Mesendoderm (in vitro differentiated cells): ENCODE results near the gene ITPRIP.

Experiments used
- DNase-seq: peaks from one replicate; pipeline ENCODE4 v3.0.0; 2013
- H2AK5ac ChIP-seq: 2 replicates; pipeline ENCODE4 v1.6.1; 2013; ENCODE audit warnings: low read length, inconsistent platforms
- H2BK120ac ChIP-seq: 2 replicates; pipeline ENCODE4 v1.6.1; 2013; ENCODE audit warnings: low read depth, mild to moderate bottlenecking, low read length, moderate library complexity, mixed read lengths
- H2BK15ac ChIP-seq: replicated peaks from 2 replicates; pipeline ENCODE4 v1.6.1; 2013; ENCODE audit warnings: low read depth, mild to moderate bottlenecking, moderate library complexity
- H2BK5ac ChIP-seq: 2 replicates; pipeline ENCODE4 v1.6.1; 2013; ENCODE audit warnings: low read length, inconsistent platforms
- H3K18ac ChIP-seq: 2 replicates; pipeline ENCODE4 v1.6.1; 2013; ENCODE audit warnings: mild to moderate bottlenecking, low read length, mixed read lengths
- H3K23ac ChIP-seq: one replicate; pipeline ENCODE4 v1.6.1; 2013; ENCODE audit warnings: low read length
- H3K27ac ChIP-seq: 2 replicates; pipeline ENCODE4 v1.5.1; 2013; ENCODE audit warnings: low read depth, mild to moderate bottlenecking, inconsistent platforms, low read length, moderate library complexity
- H3K27me3 ChIP-seq: 2 replicates; pipeline ENCODE4 v1.6.1; 2013; ENCODE audit warnings: low read length, control low read depth, mild to moderate bottlenecking, inconsistent platforms; ENCODE audit not compliant: insufficient read depth, poor library complexity
- H3K36me3 ChIP-seq: 2 replicates; pipeline ENCODE4 v1.6.1; 2013; ENCODE audit warnings: low read length, inconsistent platforms; ENCODE audit not compliant: control insufficient read depth, insufficient read depth
- H3K4ac ChIP-seq: one replicate; pipeline ENCODE4 v1.6.1; 2013; ENCODE audit warnings: low read depth, mild to moderate bottlenecking, low read length, moderate library complexity
- H3K4me1 ChIP-seq: 2 replicates; pipeline ENCODE4 v1.6.1; 2013; ENCODE audit warnings: low read depth, low read length, inconsistent platforms; ENCODE audit not compliant: control insufficient read depth
- H3K4me2 ChIP-seq: 2 replicates; pipeline ENCODE4 v1.6.1; 2013; ENCODE audit warnings: low read length
- H3K4me3 ChIP-seq: 2 replicates; pipeline ENCODE4 v1.5.1; 2013; ENCODE audit warnings: mild to moderate bottlenecking, low read length
- H3K56ac ChIP-seq: one replicate; pipeline ENCODE4 v1.6.1; 2013; ENCODE audit warnings: low read length
- H3K79me1 ChIP-seq: 2 replicates; pipeline ENCODE4 v1.6.1; 2013; ENCODE audit warnings: low read length, inconsistent platforms
- H3K79me2 ChIP-seq: 2 replicates; pipeline ENCODE4 v1.6.1; 2013; ENCODE audit warnings: mild to moderate bottlenecking, low read length; ENCODE audit not compliant: control insufficient read depth, insufficient read depth
- H3K9ac ChIP-seq: 2 replicates; pipeline ENCODE4 v1.6.1; 2013; ENCODE audit warnings: low read length, inconsistent platforms
- H4K5ac ChIP-seq: one replicate; pipeline ENCODE4 v1.6.1; 2013; ENCODE audit warnings: low read length
- H4K8ac ChIP-seq: one replicate; pipeline ENCODE4 v1.6.1; 2013; ENCODE audit warnings: low read depth, mild to moderate bottlenecking, control low read depth, low read length, moderate library complexity
- WGBS: extraction: QIAGEN DNeasy Blood & Tissue Kit; methylation state at CpG from one replicate; pipeline ENCODE4 v1.1.7; 2013; ENCODE audit warnings: low lambda C conversion rate, missing lambda C conversion rate; ENCODE audit not compliant: insufficient coverage; ENCODE audit errors: extremely low coverage; 5-methylcytosine and 5-hydroxymethylcytosine counted together

The ITPRIP gene

DNA sequence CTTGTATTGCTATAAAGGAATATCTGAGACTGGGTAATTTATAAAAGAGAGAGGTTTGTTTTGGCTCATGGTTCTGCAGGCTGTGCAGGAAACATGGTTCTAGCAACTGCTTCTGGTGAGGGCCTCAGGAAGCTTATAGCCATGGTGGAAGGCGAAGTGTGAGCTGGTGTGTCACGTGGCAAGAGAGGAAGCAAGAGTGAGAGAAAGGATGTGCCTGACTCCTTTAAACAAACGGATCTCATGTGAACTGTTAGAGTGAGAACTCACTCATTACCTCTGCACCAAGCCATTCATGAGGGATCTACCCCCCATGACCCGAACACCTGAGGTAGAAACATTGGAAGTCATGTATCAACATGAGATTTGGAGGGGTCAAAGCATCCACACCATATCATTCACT lies 7.7 kb upstream of the ITPRIP start:
- no peak overlapping the region for H2BK5ac ChIP-seq
- H3K27ac ChIP-seq, result no peak overlapping the region
- no peak overlapping the region for H3K18ac ChIP-seq
- no peaks in the 10 kb centered on the region for H3K36me3 ChIP-seq
- peaks cover 8% of the 10 kb centered on the region for H3K4me1 ChIP-seq
- H3K27me3 ChIP-seq, result no peaks in the 10 kb centered on the region
- H3K56ac ChIP-seq, result no peak overlapping the region
- H3K4me2 ChIP-seq, result no peak overlapping the region
- H3K4ac ChIP-seq, result no peak overlapping the region
- H3K9ac ChIP-seq, result no peak overlapping the region
- WGBS, result no CpG with 5 or more reads among the region's 4 CpGs
- H4K5ac ChIP-seq, result no peak overlapping the region
- H3K23ac ChIP-seq, result no peak overlapping the region
- H2AK5ac ChIP-seq, result no peak overlapping the region
- H4K8ac ChIP-seq, result no peak overlapping the region
- H3K79me2 ChIP-seq, result no peaks in the 10 kb centered on the region
- H3K4me3 ChIP-seq, result no peak overlapping the region
- DNase-seq, result no peak
- no peak overlapping the region for H2BK15ac ChIP-seq
- no peaks in the 10 kb centered on the region for H3K79me1 ChIP-seq
- no peak overlapping the region for H2BK120ac ChIP-seq

DNA sequence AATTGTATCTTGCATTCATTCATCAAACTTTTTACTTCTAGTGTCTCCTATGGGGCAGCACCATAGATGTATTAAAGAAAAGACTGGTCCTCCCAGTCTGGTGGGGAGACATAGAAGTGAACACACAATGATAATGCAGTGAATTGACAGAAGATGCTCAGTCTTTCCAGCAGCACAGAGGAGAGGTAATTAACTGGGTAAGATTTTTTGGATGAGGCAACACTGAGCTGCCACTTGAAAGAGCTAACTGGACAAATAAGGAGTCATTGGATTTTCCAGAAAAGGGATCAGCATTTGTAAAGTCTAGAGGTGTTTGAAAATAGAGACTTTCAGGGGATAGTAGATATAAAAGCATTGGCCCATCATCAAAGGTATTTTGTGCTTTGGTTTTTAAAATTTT lies 7.2 kb upstream of the ITPRIP start:
- no peak overlapping the region for H3K27ac ChIP-seq
- H3K23ac ChIP-seq, result no peak overlapping the region
- H2AK5ac ChIP-seq, result no peak overlapping the region
- no peak overlapping the region for H3K4me2 ChIP-seq
- H3K27me3 ChIP-seq, result no peaks in the 10 kb centered on the region
- peaks cover 8% of the 10 kb centered on the region for H3K4me1 ChIP-seq
- no peak overlapping the region for H2BK15ac ChIP-seq
- H2BK5ac ChIP-seq, result no peak overlapping the region
- H3K4ac ChIP-seq, result no peak overlapping the region
- H3K56ac ChIP-seq, result no peak overlapping the region
- no peaks in the 10 kb centered on the region for H3K36me3 ChIP-seq
- no peak overlapping the region for H4K5ac ChIP-seq
- H3K79me1 ChIP-seq, result no peaks in the 10 kb centered on the region
- no peak overlapping the region for H3K18ac ChIP-seq
- H4K8ac ChIP-seq, result no peak overlapping the region
- no peak for DNase-seq
- no peaks in the 10 kb centered on the region for H3K79me2 ChIP-seq
- H2BK120ac ChIP-seq, result no peak overlapping the region
- no peak overlapping the region for H3K4me3 ChIP-seq
- no peak overlapping the region for H3K9ac ChIP-seq

DNA sequence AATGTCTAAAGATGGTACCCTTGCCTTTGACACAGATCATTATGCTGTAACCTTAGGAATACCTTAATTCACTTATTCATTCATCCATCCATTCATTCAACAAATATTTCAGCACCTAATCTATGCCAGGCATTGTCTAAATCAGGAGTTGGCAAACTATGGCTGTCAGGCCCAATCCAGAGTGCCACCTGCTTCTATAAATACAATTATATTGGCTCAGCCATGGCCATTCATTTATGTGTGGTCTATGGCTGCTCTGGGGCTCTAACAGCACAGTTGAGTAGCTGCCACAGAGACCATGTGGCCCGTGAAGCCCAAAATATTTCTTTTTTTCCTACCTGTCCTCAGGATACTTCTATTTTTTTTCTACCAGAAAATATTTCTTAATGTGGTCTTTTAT lies 6.0 kb upstream of the ITPRIP start:
- no peaks in the 10 kb centered on the region for H3K27me3 ChIP-seq
- H2BK15ac ChIP-seq, result no peak overlapping the region
- H3K36me3 ChIP-seq, result no peaks in the 10 kb centered on the region
- H2AK5ac ChIP-seq, result no peak overlapping the region
- no peaks in the 10 kb centered on the region for H3K79me2 ChIP-seq
- H3K4me2 ChIP-seq, result no peak overlapping the region
- H3K56ac ChIP-seq, result no peak overlapping the region
- no peak overlapping the region for H2BK5ac ChIP-seq
- no peak overlapping the region for H2BK120ac ChIP-seq
- no peaks in the 10 kb centered on the region for H3K79me1 ChIP-seq
- H3K4me3 ChIP-seq, result no peak overlapping the region
- no CpG with 5 or more reads among the region's 1 CpG for WGBS
- H4K8ac ChIP-seq, result no peak overlapping the region
- DNase-seq, result no peak
- H3K23ac ChIP-seq, result no peak overlapping the region
- H3K4me1 ChIP-seq, result peaks cover 15% of the 10 kb centered on the region
- no peak overlapping the region for H3K18ac ChIP-seq
- H3K27ac ChIP-seq, result no peak overlapping the region
- no peak overlapping the region for H3K9ac ChIP-seq
- H4K5ac ChIP-seq, result no peak overlapping the region
- H3K4ac ChIP-seq, result no peak overlapping the region

DNA sequence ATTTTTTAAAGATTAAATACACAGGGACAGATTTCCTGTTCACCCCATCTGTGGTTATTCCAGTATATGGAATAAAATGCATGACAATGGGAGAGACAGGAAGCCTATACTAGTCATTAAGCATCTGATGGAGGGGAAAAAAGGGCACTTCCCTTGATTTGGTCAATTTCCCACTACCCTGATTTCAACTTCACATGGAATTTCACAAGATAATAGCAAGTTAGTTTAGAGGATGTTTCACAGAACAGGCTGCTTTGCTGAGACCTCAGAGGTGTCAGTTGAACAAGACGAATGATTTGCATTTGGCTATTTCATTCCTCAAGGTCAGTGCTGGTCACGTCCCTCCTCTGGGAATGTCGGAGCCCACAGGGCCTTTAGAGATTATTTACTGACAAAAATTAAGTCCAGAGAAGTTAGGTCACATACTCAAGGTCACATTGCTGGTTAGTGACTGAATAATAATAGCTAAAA lies 4.7 kb upstream of the ITPRIP start:
- Histone ChIP-seq H3K4ac (no peak overlapping the region), H3K79me2 (no peaks in the 10 kb centered on the region), H3K56ac (no peak overlapping the region), H3K18ac (no peak overlapping the region), H2BK15ac (no peak overlapping the region), H3K79me1 (no peaks in the 10 kb centered on the region), H3K23ac (no peak overlapping the region), H4K8ac (no peak overlapping the region), H3K4me1 (peaks cover 15% of the 10 kb centered on the region), H3K4me2 (no peak overlapping the region), H3K4me3 (no peak overlapping the region), H2AK5ac (no peak overlapping the region), H3K36me3 (no peaks in the 10 kb centered on the region), H4K5ac (no peak overlapping the region), H3K27me3 (no peaks in the 10 kb centered on the region), H2BK120ac (no peak overlapping the region), H3K9ac (peak overlapping the region; percentile 11), H2BK5ac (no peak overlapping the region), H3K27ac (no peak overlapping the region)
- WGBS, result no CpG with 5 or more reads among the region's 3 CpGs
- peak; percentile 71 for DNase-seq

DNA sequence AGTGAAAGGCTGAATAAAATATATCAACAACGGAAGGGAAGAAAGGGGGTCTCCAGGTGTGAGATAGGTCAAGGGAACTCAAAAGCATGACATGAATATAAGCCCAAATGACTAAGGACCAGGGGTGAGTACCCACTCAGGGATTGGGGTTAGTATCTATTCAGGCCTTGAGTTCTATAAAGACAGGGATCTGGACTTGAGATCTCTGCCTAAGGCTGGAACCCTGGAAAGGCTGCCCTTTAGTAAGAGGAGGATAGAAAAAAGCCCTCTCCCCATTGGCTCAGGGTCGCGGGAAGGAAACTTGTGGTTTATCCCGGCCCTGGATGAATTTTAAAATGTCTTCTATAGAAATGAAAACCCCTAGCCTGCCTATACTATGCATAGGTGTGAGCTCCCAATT lies 2.4 kb upstream of the ITPRIP start:
- Histone ChIP-seq H4K5ac (no peak overlapping the region), H3K36me3 (no peaks in the 10 kb centered on the region), H3K18ac (peak overlapping the region; percentile 54), H3K4me2 (no peak overlapping the region), H3K27ac (no peak overlapping the region), H2AK5ac (no peak overlapping the region), H3K4ac (no peak overlapping the region), H3K4me1 (peaks cover 23% of the 10 kb centered on the region), H3K9ac (no peak overlapping the region), H3K23ac (no peak overlapping the region), H4K8ac (no peak overlapping the region), H3K27me3 (no peaks in the 10 kb centered on the region), H2BK5ac (no peak overlapping the region), H3K79me2 (peaks cover 22% of the 10 kb centered on the region), H3K4me3 (no peak overlapping the region), H2BK15ac (no peak overlapping the region), H3K56ac (no peak overlapping the region), H2BK120ac (no peak overlapping the region), H3K79me1 (peaks cover 4% of the 10 kb centered on the region)
- WGBS, result no CpG with 5 or more reads among the region's 4 CpGs
- DNase-seq, result no peak

DNA sequence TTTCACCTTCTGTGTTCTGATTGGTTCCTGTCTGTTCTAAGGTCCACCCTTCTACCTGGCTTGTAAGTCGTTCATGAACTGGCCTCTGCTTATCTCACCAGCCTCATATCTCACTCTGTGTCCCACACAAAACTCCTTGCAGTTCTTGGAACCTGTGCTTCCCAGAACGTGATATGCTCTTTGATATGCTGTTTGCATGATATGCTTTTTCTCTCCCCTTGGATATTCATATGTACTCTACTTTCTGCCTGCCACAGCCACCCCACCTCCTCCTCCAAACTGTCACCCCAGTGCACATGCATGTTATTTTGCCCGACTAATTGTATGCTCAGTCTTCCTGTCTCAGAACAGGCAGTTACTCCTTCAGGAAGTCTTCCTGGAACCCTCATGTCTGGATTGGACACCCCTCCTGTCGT lies 1.9 kb upstream of the ITPRIP start:
- Histone ChIP-seq H3K36me3 (no peaks in the 10 kb centered on the region), H2AK5ac (no peak overlapping the region), H3K18ac (no peak overlapping the region), H3K4me3 (no peak overlapping the region), H3K9ac (no peak overlapping the region), H2BK5ac (no peak overlapping the region), H3K79me1 (peaks cover 9% of the 10 kb centered on the region), H3K4ac (no peak overlapping the region), H4K5ac (no peak overlapping the region), H2BK15ac (no peak overlapping the region), H3K4me2 (no peak overlapping the region), H3K4me1 (peaks cover 25% of the 10 kb centered on the region), H2BK120ac (no peak overlapping the region), H3K23ac (no peak overlapping the region), H3K27ac (no peak overlapping the region), H3K79me2 (peaks cover 28% of the 10 kb centered on the region), H4K8ac (no peak overlapping the region), H3K27me3 (no peaks in the 10 kb centered on the region), H3K56ac (peak overlapping the region; percentile 6)
- no CpG with 5 or more reads among the region's 4 CpGs for WGBS
- DNase-seq, result no peak
